MCF 10A (cell line): ENCODE data around the gene TNIK. TPM values are rescaled to one million over a fixed set of nuclear protein-coding genes. Genes with fewer than 3 reads are reported as not detected.

ENCODE experiments used
- BruUV-seq: library from RNA; stranded (reverse); fragments of 400-500 nt; replicated peaks from 2 replicates; lab custom pipeline; 2021; lab: Mats Ljungman, UMichigan
- CTCF ChIA-PET: fragments of 300-600 bp; sonication (Branson Sonifier 250); formaldehyde crosslinking; extraction: SDS; loops from one replicate; lab custom pipeline; 2021; ENCODE audit warnings: antibody characterized with exemption, inconsistent platforms; lab: Yijun Ruan, JAX
- POLR2A ChIA-PET: fragments of 300-600, 350-650 bp; sonication (Branson Sonifier 250); formaldehyde crosslinking; extraction: SDS; loops from one replicate; lab custom pipeline; 2020; ENCODE audit warnings: antibody characterized with exemption, inconsistent platforms; lab: Yijun Ruan, JAX
- DNase-seq: peaks from one replicate; pipeline ENCODE4 v3.0.0-alpha.2; 2018; ENCODE audit not compliant: unreplicated experiment
- H3K27ac Mint-ChIP-seq: one replicate; pipeline ENCODE4 v1.8.0; 2022; ENCODE audit warnings: mild to moderate bottlenecking, low read depth, mixed read lengths; ENCODE audit not compliant: unreplicated experiment
- H3K27me3 Mint-ChIP-seq: one replicate; pipeline ENCODE4 v1.8.0; 2022; ENCODE audit warnings: mixed read lengths; ENCODE audit not compliant: insufficient read depth, unreplicated experiment
- H3K36me3 Mint-ChIP-seq: one replicate; pipeline ENCODE4 v1.8.0; 2022; ENCODE audit warnings: mild to moderate bottlenecking, moderate library complexity, mixed read lengths; ENCODE audit not compliant: insufficient read depth, unreplicated experiment
- H3K4me1 Mint-ChIP-seq: one replicate; pipeline ENCODE4 v1.8.0; 2022; ENCODE audit warnings: mixed read lengths; ENCODE audit not compliant: insufficient read depth, unreplicated experiment
- H3K4me3 Mint-ChIP-seq: one replicate; pipeline ENCODE4 v1.8.0; 2022; ENCODE audit warnings: mild to moderate bottlenecking, moderate library complexity, mixed read lengths; ENCODE audit not compliant: unreplicated experiment
- H3K9me3 Mint-ChIP-seq: one replicate; pipeline ENCODE4 v1.8.0; 2022; ENCODE audit warnings: mixed read lengths; ENCODE audit not compliant: unreplicated experiment
- CTCF ChIP-seq: fragments of 200-600 bp; IDR thresholded peaks from one replicate; pipeline ENCODE4 v1.8.0; 2022; ENCODE audit warnings: antibody characterized with exemption, mild to moderate bottlenecking; ENCODE audit not compliant: unreplicated experiment
- intact Hi-C: fragments of 100-400 bp; cut with micrococcal nuclease; formaldehyde crosslinking; loops from 2 replicates; pipeline ENCODE4 v1.14.1; 2022
- total RNA-seq: library from RNA; stranded (reverse); gene quantifications from 2 replicates; pipeline ENCODE4 v1.2.3, GENCODE V29; 2022

Gene TNIK
- total RNA-seq, 1 experiment from 2014 or later = 3.4 TPM

DNA sequence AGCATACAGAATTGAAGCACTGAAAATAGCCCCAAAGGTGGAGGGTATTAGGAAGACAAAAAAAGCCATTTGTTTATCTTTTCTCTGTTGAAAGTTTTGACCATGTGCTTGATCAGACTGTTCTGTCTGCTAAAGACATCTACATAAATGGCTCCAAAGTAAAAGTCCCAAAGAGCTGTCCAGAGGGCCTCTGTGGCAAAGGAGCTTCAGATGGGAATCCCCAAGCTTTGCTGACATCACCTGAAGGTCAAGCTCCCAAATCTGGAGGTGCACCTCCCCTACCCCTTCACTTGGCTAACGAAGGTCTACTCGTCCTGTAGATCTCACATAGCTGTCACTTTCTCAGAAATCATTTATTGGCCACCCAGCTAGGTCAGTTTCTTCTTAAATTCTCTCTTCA, 239.1 kb downstream of the TNIK start:
- H3K4me1 Mint-ChIP-seq = no peaks in the 10 kb centered on the region
- ChIA-PET POLR2A (no interaction called here), CTCF (interaction anchor here (0.5 to 0.6 kb wide), 2 partner anchors 231 to 333 kb away, joined by 3 read pairs; no protein-coding TSS in a partner anchor)
- no TSS peak for BruUV-seq
- H3K9me3 Mint-ChIP-seq = no peaks in the 10 kb centered on the region
- no peak for DNase-seq
- H3K4me3 Mint-ChIP-seq = no peak overlapping the region
- H3K27ac Mint-ChIP-seq = no peak overlapping the region
- H3K36me3 Mint-ChIP-seq = no peaks in the 10 kb centered on the region
- intact Hi-C loops = no loop called here
- H3K27me3 Mint-ChIP-seq = no peaks in the 10 kb centered on the region
- no peak for TF ChIP-seq CTCF

GRCh38 chr3:171219258-171219657, 240.9 kb downstream of the TNIK start:
- CTCF ChIA-PET = no interaction called here
- Mint-ChIP-seq H3K4me3 (no peak overlapping the region), H3K9me3 (no peaks in the 10 kb centered on the region)

GRCh38 chr3:171218069-171218468, 242.1 kb downstream of the TNIK start:
- TF ChIP-seq CTCF = no peak
- BruUV-seq = no TSS peak
- POLR2A ChIA-PET = no interaction called here
- H3K9me3 Mint-ChIP-seq = no peaks in the 10 kb centered on the region
- no peaks in the 10 kb centered on the region for H3K27me3 Mint-ChIP-seq
- intact Hi-C loops = no loop called here
- H3K4me3 Mint-ChIP-seq = no peak overlapping the region
- CTCF ChIA-PET = no interaction called here
- DNase-seq = no peak
- no peak overlapping the region for H3K27ac Mint-ChIP-seq
- H3K4me1 Mint-ChIP-seq = no peaks in the 10 kb centered on the region
- H3K36me3 Mint-ChIP-seq = no peaks in the 10 kb centered on the region

More at GRCh38 chr3:171219258-171219657, 240.9 kb downstream of the TNIK start:
- intact Hi-C loops = no loop called here
- no TSS peak for BruUV-seq
- H3K36me3 Mint-ChIP-seq = no peaks in the 10 kb centered on the region
- no peaks in the 10 kb centered on the region for H3K27me3 Mint-ChIP-seq
- DNase-seq = no peak
- POLR2A ChIA-PET = no interaction called here
- TF ChIP-seq CTCF = no peak
- no peak overlapping the region for H3K27ac Mint-ChIP-seq
- no peaks in the 10 kb centered on the region for H3K4me1 Mint-ChIP-seq

- no peaks in the 10 kb centered on the region for H3K4me1 Mint-ChIP-seq
- no peaks in the 10 kb centered on the region for H3K9me3 Mint-ChIP-seq
- intact Hi-C loops = no loop called here
- no peak overlapping the region for H3K27ac Mint-ChIP-seq
- no peak for TF ChIP-seq CTCF
- peaks cover 5% of the 10 kb centered on the region for H3K36me3 Mint-ChIP-seq
- CTCF ChIA-PET = no interaction called here
- DNase-seq = no peak
- no peaks in the 10 kb centered on the region for H3K27me3 Mint-ChIP-seq
- H3K4me3 Mint-ChIP-seq = no peak overlapping the region
- BruUV-seq = no TSS peak
- POLR2A ChIA-PET = no interaction called here
Measured at GRCh38 chr3:171213907-171214306, 246.3 kb downstream of the TNIK start.
